B cell (primary cell): Measurements from ENCODE around the gene SCFD1.

Source experiments
- EZH2 ChIP-seq: IDR thresholded peaks from 2 replicates; pipeline ENCODE4 v1.6.1; 2012; ENCODE audit warnings: borderline replicate concordance, low read depth, mild to moderate bottlenecking, moderate library complexity, low read length; ENCODE audit not compliant: insufficient read depth, poor library complexity, severe bottlenecking
- TF ChIP-seq, protein P1 (sequence below): fragments of 200-600 bp; IDR thresholded peaks from one replicate; pipeline ENCODE4 v1.8.0; 2022; ENCODE audit warnings: antibody characterized with exemption, mild to moderate bottlenecking

DNA sequence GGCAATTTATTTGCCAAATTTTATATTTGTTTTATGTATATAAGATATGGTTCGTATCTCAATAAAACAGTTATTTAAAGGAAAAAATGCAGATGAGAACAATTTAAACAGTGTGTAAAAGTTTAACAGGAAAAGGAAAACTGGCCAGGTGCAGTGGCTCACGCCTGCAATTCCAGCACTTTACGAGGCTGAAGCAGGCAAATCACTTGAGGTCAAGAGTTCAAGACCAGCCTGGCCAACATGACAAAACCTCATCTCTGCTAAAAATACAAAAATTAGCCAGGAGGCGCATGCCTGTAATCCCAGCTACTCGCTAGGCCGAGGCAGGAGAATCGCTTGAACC, 40.9 kb upstream of the SCFD1 start:
- TF ChIP-seq, protein P1, sequence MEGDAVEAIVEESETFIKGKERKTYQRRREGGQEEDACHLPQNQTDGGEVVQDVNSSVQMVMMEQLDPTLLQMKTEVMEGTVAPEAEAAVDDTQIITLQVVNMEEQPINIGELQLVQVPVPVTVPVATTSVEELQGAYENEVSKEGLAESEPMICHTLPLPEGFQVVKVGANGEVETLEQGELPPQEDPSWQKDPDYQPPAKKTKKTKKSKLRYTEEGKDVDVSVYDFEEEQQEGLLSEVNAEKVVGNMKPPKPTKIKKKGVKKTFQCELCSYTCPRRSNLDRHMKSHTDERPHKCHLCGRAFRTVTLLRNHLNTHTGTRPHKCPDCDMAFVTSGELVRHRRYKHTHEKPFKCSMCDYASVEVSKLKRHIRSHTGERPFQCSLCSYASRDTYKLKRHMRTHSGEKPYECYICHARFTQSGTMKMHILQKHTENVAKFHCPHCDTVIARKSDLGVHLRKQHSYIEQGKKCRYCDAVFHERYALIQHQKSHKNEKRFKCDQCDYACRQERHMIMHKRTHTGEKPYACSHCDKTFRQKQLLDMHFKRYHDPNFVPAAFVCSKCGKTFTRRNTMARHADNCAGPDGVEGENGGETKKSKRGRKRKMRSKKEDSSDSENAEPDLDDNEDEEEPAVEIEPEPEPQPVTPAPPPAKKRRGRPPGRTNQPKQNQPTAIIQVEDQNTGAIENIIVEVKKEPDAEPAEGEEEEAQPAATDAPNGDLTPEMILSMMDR: no peak
- TF ChIP-seq EZH2: no peak
